Measurements from ENCODE around the gene PCBP2. TPM values are rescaled to one million over a fixed set of nuclear protein-coding genes. Genes with fewer than 3 reads are reported as not detected.

The PCBP2 gene
- total RNA-seq, 1 experiment from 2014 or later = 856 TPM

- DNase-seq (ENCODE audit: low read depth, low spot score) (no peak), ATAC-seq (no peak)
- ChIA-PET CTCF (interaction anchor here (2.8 kb wide), 1 partner anchor 180 kb away, joined by 14 read pairs; no protein-coding TSS in a partner anchor), RAD21 (ENCODE audit: low non-redundant PET in 1 of 2, low total read pairs in 2 of 2, uncharacterized antibody in 2 of 2, unreplicated experiment in 2 of 2) (no interaction called here), POLR2A (no interaction called here)
- H3K27me3 ChIP-seq (ENCODE audit: insufficient read depth, low read length) = no peaks in the 10 kb centered on the region
- no peak within 1 kb of the TSS for H3K4me2 ChIP-seq (ENCODE audit: low read length)
- intact Hi-C loops (cut with micrococcal nuclease) = no loop called here
- no peak within 1 kb of the TSS for H3K27ac ChIP-seq (ENCODE audit: low read depth, low read length)
- H3K9me3 ChIP-seq (ENCODE audit: control insufficient read depth in 1 of 2, insufficient read depth in 1 of 2, low read depth in 1 of 2, low read length in 2 of 2) = no peaks in the 10 kb centered on the region
- H3K4me1 ChIP-seq (ENCODE audit: control insufficient read depth in 1 of 2, insufficient read depth in 2 of 2, low read length in 2 of 2) = peaks cover 3 to 12% of the 10 kb centered on the region in 2 experiments
- no peak within 1 kb of the TSS for H2AFZ ChIP-seq (ENCODE audit: low read depth, low read length, poor library complexity, severe bottlenecking)
- H3K9ac ChIP-seq (ENCODE audit: low read length) = no peak within 1 kb of the TSS
- peaks cover 5 to 9% of the 10 kb centered on the region in 2 experiments; a peak in 3 of 4 replicates for H3K36me3 ChIP-seq (ENCODE audit: control insufficient read depth in 1 of 2, insufficient read depth in 2 of 2, low read length in 2 of 2)
- H4K20me1 ChIP-seq (ENCODE audit: insufficient read depth) = no peaks in the 10 kb centered on the region
- H3K9me2 ChIP-seq (ENCODE audit: insufficient read depth) = no peaks in the 10 kb centered on the region
- peaks cover 10% of the 10 kb centered on the region for H3K79me2 ChIP-seq (ENCODE audit: insufficient read depth, low read length)
- H3K4me3 ChIP-seq (replicated peaks in 1 of 2; ENCODE audit: low read depth in 1 of 2, low read length in 2 of 2) = no peak within 1 kb of the TSS
- no peak for TF ChIP-seq ATF3 (IDR thresholded peaks at IDR 0.05)
- no peak for TF ChIP-seq MAX (IDR thresholded peaks at IDR 0.05)
- no peak for TF ChIP-seq POLR2A (IDR thresholded peaks at IDR 0.05; ENCODE audit: borderline replicate concordance, extremely low read depth, insufficient read depth, insufficient read length)
- TF ChIP-seq YY1 (IDR thresholded peaks at IDR 0.05; ENCODE audit: extremely low read depth, insufficient replicate concordance, low read depth, low read length) = no peak
- TF ChIP-seq REST (IDR thresholded peaks at IDR 0.05; ENCODE audit: low read depth) = no peak
- no peak for TF ChIP-seq EGR1 (IDR thresholded peaks at IDR 0.05; ENCODE audit: low read depth)
- TF ChIP-seq POLR2AphosphoS5 (IDR thresholded peaks at IDR 0.05; ENCODE audit: low read depth, low read length) = no peak
- no peak for TF ChIP-seq SIN3A (IDR thresholded peaks at IDR 0.05; ENCODE audit: low read depth)
- TF ChIP-seq CBX3 (IDR thresholded peaks at IDR 0.05; ENCODE audit: low read depth) = no peak
- no peak for TF ChIP-seq RAD21 (IDR thresholded peaks at IDR 0.05; ENCODE audit: low read depth)
- BruUV-seq (replicated peaks) = no TSS peak
Measured at GRCh38 chr12:53506881-53507602, 55.1 kb downstream of the PCBP2 start, which contains the start of gene NPFF. Gene NPFF (minus strand): TSS chr12:53507484. CDS start chr12:53507474, 10 bp downstream.
